Activated T-helper 17 cell treated with anti-CD3 and anti-CD28 coated beads, Interleukin-2, amount 50 U/mL, for 72 hours (primary cell): Measurements from ENCODE around the gene PRTFDC1. TPM values are rescaled to one million over a fixed set of nuclear protein-coding genes. Genes with fewer than 3 reads are reported as not detected.
A peak's percentile ranks its signal among the peaks of the same experiment; 100 is the strongest.

Experiments used
- ATAC-seq: fragments of 150-1000 bp; cut with Tn5 transposase; replicated peaks from 2 replicates; pipeline ENCODE4 v1.10.0; 2021; ENCODE audit warnings: mild to moderate bottlenecking, moderate library complexity
- H3K27ac Mint-ChIP-seq: one replicate; pipeline ENCODE4 v1.8.0; 2022; ENCODE audit warnings: mixed read lengths
- H3K27me3 Mint-ChIP-seq: one replicate; pipeline ENCODE4 v1.8.0; 2022; ENCODE audit warnings: mixed read lengths
- H3K36me3 Mint-ChIP-seq: one replicate; pipeline ENCODE4 v1.8.0; 2022; ENCODE audit warnings: low read depth, mild to moderate bottlenecking, mixed read lengths
- H3K4me1 Mint-ChIP-seq: one replicate; pipeline ENCODE4 v1.8.0; 2022; ENCODE audit warnings: mixed read lengths
- H3K4me3 Mint-ChIP-seq: one replicate; pipeline ENCODE4 v1.8.0; 2022; ENCODE audit warnings: mild to moderate bottlenecking, mixed read lengths
- H3K9me3 Mint-ChIP-seq: one replicate; pipeline ENCODE4 v1.8.0; 2022; ENCODE audit warnings: mixed read lengths
- total RNA-seq, 2 donors: library from RNA; stranded (reverse); gene quantifications; one replicate each; pipeline ENCODE4 v1.2.3, GENCODE V29; 2022

The PRTFDC1 gene
- total RNA-seq, 2 donors from 2014 or later, result 0.58 to 0.77 TPM

DNA sequence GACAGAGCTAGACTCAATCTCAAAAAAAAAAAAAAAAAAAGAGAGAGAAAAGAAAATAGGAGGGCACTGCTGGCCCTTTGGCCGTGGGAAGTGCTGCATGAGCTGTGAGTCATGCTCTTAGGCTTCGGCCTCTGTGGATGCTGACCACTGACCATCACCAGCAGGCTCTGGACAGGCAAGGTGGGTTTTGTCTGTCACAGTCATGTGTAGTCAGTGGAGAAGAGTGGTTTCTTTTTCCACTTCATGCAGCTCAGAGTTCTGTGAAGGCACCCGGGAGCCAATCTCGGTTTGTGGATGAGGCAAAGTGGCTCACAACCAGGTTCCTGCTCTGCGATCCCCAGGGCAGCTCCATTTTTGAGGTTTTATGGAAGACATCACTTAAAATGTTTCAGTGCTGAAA, 58.1 kb downstream of the PRTFDC1 start:
- ATAC-seq, result peak; percentile 35
- Mint-ChIP-seq H3K27me3 (no peaks in the 10 kb centered on the region), H3K4me3 (peak overlapping the region; percentile 58), H3K4me1 (peaks cover 10% of the 10 kb centered on the region), H3K9me3 (no peaks in the 10 kb centered on the region), H3K36me3 (no peaks in the 10 kb centered on the region), H3K27ac (peak overlapping the region; percentile 25)

DNA sequence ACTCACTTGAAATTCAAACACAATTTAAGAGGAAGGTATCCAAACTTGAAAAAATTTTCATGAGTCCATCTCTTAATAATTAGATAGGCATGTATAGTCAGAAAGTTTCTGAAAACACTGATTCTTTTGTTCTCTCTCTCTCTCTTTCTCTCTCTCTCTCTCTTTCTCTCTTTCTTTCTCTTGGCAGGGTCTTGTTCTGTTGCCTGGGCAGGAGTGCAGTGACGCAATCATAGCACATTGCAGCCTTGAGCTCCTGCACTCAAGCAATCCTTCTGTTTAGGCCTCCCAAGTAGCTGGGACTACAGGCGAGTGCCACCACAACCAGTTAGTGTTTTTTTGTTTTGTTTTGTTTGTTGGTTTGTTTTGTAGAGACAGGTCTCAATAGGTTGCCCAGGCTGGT, 59.3 kb downstream of the PRTFDC1 start:
- no peaks in the 10 kb centered on the region for H3K36me3 Mint-ChIP-seq
- no peak overlapping the region for H3K27ac Mint-ChIP-seq
- H3K9me3 Mint-ChIP-seq, result no peaks in the 10 kb centered on the region
- no peaks in the 10 kb centered on the region for H3K27me3 Mint-ChIP-seq
- no peak overlapping the region for H3K4me3 Mint-ChIP-seq
- H3K4me1 Mint-ChIP-seq, result peaks cover 10% of the 10 kb centered on the region
- no peak for ATAC-seq

DNA sequence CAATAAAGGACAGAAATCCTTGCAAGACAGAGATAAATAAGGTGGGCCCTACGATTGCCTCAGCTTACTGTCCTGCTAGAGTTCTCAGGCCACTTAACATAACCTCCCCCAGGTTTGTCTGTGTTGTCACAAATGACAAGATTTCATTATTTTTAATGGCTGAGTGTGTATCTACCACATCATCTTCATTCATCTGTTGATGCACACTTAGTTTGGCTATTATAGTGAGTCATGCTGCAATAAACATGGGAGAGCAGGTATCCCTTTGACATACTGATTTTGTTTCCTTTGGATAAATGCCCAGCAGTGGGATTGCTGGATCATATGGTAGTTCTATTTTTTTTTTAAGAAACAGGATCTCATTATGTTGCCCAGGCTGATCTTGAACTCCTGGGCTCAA, 60.6 kb downstream of the PRTFDC1 start:
- Mint-ChIP-seq H3K27me3 (no peaks in the 10 kb centered on the region), H3K27ac (no peak overlapping the region), H3K4me3 (no peak overlapping the region), H3K4me1 (peaks cover 7% of the 10 kb centered on the region), H3K9me3 (no peaks in the 10 kb centered on the region), H3K36me3 (no peaks in the 10 kb centered on the region)
- no peak for ATAC-seq

DNA sequence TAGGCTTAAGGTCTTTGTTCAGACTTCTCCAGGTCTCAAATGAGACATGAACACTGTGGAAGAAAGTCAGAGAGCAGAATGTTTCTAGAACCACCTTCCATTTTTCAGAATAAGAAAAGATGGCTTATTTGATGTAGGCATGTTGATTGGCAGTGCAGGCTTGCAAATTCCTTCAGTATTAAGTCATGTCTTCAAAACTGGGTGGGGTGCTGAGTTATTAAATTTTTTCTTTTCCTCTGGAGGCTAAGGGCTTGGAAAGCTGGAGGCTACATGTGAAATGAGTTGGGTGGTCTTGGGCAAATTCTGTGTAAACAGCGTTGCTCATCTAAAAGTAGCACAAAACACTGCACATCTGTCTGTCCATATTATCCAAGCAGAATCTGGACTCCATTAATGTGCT, 62.8 kb downstream of the PRTFDC1 start:
- Mint-ChIP-seq H3K27ac (no peak overlapping the region), H3K36me3 (no peaks in the 10 kb centered on the region), H3K4me1 (peaks cover 7% of the 10 kb centered on the region), H3K27me3 (no peaks in the 10 kb centered on the region), H3K9me3 (no peaks in the 10 kb centered on the region), H3K4me3 (no peak overlapping the region)
- ATAC-seq, result no peak

DNA sequence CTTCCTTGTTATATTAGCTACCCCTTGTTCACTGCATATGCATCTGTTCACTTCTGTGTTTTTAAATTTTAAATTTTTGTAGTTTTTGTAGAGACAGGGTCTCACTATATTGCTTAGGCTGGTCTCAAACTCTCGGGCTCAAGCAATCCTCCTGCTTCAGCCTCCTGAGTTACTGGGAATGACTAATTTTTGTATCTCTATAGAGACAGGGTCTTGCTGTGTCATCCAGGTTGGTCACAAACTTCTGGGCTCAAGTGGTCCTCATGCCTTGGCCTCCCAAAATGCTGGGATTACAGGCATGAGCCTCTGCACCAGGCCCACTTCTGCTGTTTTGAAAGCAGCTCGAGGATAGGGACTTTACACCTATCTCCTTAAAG, 64.6 kb downstream of the PRTFDC1 start:
- H3K36me3 Mint-ChIP-seq, result no peaks in the 10 kb centered on the region
- peak; percentile 64 for ATAC-seq
- no peaks in the 10 kb centered on the region for H3K27me3 Mint-ChIP-seq
- peak overlapping the region; percentile 74 for H3K27ac Mint-ChIP-seq
- H3K4me3 Mint-ChIP-seq, result peak overlapping the region; percentile 63
- peaks cover 13% of the 10 kb centered on the region for H3K4me1 Mint-ChIP-seq
- H3K9me3 Mint-ChIP-seq, result no peaks in the 10 kb centered on the region

DNA sequence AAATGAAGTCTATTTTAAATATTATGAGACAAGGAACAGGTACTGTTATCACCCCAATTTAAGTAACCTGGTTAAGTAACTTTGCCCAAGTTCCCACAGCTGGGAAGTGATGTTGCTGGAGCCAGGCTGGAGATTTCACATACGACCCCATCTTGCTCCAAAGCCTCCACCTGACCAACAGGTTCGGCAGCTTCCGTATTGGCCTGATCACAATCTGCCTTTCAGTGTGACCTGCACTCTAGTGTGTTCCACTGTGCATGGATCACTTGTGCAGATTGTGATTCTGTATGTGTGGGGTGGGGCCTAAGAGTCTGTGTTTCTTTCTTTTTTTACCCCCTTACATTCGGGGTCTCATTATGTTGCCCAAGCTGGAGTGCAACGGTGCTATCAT, 66.1 kb downstream of the PRTFDC1 start:
- no peak for ATAC-seq
- H3K4me1 Mint-ChIP-seq, result peaks cover 17% of the 10 kb centered on the region
- no peak overlapping the region for H3K4me3 Mint-ChIP-seq
- no peaks in the 10 kb centered on the region for H3K27me3 Mint-ChIP-seq
- peaks cover 4% of the 10 kb centered on the region for H3K9me3 Mint-ChIP-seq
- H3K36me3 Mint-ChIP-seq, result no peaks in the 10 kb centered on the region
- no peak overlapping the region for H3K27ac Mint-ChIP-seq

DNA sequence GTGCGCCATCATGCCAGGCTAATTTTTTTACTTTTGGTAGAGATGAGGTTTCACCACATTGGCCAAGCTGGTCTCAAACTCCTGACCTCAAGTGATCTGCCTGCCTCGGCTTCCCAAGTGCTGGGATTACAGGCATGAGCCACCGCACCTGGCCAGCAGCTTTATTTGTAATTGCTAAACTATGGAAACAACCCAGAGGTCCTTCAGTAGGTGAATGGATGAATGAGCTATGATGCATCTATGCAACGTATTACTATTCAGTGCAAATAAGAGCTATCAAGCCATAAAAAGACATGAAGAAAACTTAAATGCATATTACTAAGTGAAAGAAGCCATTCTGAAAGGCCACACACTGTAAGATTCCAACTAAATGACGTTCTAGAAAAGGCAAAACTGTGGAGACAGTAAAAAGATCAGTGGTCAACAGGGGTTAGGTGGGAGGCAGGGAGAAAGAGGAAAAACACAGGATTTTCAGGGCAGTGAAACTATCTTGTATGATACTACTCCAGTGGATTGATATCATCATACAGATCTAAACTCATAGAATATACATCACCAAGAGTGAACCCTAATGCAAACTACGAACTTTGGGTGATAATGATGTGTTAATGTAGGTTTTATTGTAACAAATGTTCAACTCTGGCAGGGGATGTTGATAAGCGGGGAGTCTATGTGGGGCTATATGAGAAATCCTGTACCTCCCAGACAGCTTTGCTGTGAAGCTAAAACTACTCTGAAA, 66.7 kb downstream of the PRTFDC1 start:
- peaks cover 4% of the 10 kb centered on the region for H3K9me3 Mint-ChIP-seq
- H3K4me3 Mint-ChIP-seq, result no peak overlapping the region
- no peaks in the 10 kb centered on the region for H3K36me3 Mint-ChIP-seq
- no peak for ATAC-seq
- peaks cover 19% of the 10 kb centered on the region for H3K4me1 Mint-ChIP-seq
- no peak overlapping the region for H3K27ac Mint-ChIP-seq
- no peaks in the 10 kb centered on the region for H3K27me3 Mint-ChIP-seq

DNA sequence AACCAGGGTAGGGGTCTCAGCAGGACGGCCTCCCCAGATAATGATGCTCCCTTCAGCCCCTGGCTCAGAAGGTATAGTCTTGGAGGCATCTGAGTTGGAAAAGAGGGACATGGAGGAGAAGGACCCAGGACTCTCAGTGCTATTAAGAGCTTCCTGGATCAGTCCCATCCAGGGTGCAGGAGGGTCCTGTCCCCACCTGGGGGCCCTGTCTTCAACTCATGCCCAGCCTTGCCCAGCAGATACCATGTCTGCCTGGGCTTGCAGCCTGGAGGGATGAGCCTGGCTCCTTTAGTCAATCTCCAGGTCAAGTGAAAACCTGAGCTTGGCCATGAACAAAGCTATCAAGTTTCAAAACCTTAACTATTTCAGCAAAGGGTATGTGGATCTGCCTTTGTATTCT, 67.6 kb downstream of the PRTFDC1 start:
- H3K27ac Mint-ChIP-seq, result peak overlapping the region; percentile 32
- H3K9me3 Mint-ChIP-seq, result peaks cover 4% of the 10 kb centered on the region
- ATAC-seq, result no peak
- peaks cover 19% of the 10 kb centered on the region for H3K4me1 Mint-ChIP-seq
- no peaks in the 10 kb centered on the region for H3K27me3 Mint-ChIP-seq
- no peak overlapping the region for H3K4me3 Mint-ChIP-seq
- H3K36me3 Mint-ChIP-seq, result no peaks in the 10 kb centered on the region

DNA sequence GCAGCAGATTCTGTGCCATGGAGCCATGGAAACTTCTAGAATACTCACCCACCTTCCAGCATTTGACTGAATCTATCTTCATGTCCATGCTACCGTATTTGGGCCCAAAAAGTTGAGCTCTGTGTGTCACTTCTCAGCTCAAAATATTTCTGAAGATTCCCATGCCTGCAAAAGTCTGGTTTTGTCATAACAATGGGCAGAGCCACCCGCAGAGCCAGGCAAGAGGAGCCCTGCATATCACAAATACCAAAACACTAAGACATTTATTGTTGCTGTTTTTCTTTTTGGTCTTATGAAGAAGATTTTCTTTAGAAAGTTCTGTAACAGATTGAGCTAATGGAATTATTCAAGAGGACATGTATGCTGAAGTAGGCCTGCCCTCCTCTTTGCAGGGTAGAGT, 68.1 kb downstream of the PRTFDC1 start:
- Mint-ChIP-seq H3K27me3 (no peaks in the 10 kb centered on the region), H3K27ac (peak overlapping the region; percentile 32), H3K9me3 (peaks cover 4% of the 10 kb centered on the region), H3K36me3 (no peaks in the 10 kb centered on the region), H3K4me1 (peaks cover 19% of the 10 kb centered on the region), H3K4me3 (no peak overlapping the region)
- ATAC-seq, result no peak

DNA sequence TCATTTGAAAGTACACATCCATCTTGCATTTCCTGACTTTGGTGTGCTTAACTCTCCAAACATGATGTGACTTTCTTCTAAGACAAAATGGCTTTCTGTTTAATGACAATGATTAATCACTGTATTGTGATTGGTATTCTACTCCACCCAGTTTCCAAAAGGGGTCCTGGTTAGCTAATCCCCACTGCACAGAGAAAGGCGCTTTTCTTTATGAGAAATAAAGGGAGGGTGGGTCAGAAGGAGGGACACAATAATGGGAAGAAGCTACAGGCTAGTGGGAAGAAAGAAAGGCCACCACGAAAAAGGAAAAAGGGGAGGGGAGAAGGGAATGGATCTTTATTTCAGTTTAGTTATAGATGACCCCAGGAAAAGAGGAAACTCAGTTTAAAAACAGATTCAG, 69.2 kb downstream of the PRTFDC1 start:
- Mint-ChIP-seq H3K27ac (peak overlapping the region; percentile 20), H3K27me3 (no peaks in the 10 kb centered on the region), H3K4me1 (peaks cover 19% of the 10 kb centered on the region), H3K4me3 (no peak overlapping the region), H3K36me3 (no peaks in the 10 kb centered on the region), H3K9me3 (peaks cover 4% of the 10 kb centered on the region)
- no peak for ATAC-seq

DNA sequence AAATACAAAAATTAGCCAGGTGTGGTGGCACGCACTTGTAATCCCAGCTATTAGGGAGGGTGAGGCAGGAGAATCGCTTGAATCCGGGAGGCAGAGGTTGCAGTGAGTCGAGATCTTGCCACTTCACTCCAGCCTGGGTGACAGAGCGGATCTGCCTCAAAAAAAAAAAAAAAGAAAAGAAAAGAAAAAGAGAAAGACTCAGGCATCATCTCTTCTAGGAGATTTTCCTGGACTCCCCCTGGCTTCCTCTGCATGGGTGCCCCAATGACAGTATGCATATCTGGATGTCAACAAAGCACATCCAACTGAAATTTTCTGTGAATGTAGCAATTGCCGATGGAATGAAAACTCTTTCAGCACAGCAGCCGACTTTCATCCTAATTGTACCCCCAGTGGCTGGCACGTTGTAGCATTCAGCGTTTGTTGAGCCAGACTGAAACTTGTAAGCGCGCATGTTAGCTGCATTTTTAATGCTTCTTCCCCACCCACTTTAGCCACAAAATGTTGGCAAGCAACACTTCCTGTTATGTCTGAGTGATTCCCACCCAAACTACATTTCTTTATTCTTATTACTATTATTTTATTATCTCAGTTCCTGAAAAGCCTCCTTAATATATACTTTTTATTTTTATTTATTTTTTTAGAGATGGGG, 70.2 kb downstream of the PRTFDC1 start:
- H3K27me3 Mint-ChIP-seq, result no peaks in the 10 kb centered on the region
- ATAC-seq, result peak; percentile 70
- peak overlapping the region; percentile 41 for H3K27ac Mint-ChIP-seq
- peaks cover 12% of the 10 kb centered on the region for H3K4me1 Mint-ChIP-seq
- H3K4me3 Mint-ChIP-seq, result peak overlapping the region; percentile 50
- no peaks in the 10 kb centered on the region for H3K36me3 Mint-ChIP-seq
- H3K9me3 Mint-ChIP-seq, result peaks cover 4% of the 10 kb centered on the region

DNA sequence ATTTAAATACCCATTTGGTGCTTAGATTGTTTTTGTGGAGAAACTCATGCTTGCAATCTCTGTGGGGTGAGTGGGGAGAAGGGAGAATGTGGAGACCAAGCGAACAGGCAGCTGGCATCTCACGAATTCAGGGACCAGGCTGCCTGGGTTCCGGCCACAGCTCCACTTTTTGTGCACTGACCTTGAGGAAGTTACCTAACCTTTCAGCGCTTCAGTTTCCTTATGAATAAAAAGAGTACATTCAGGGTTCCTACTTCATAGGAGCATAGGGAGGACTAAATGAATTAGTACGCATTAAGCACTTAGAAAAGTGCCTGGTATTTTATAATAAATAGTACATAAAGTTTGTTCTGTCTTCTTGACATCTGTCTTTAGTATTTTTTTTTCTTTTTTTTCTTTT, 72.5 kb downstream of the PRTFDC1 start:
- H3K9me3 Mint-ChIP-seq, result peaks cover 11% of the 10 kb centered on the region
- no peak overlapping the region for H3K27ac Mint-ChIP-seq
- no peak overlapping the region for H3K4me3 Mint-ChIP-seq
- H3K4me1 Mint-ChIP-seq, result peaks cover 11% of the 10 kb centered on the region
- no peaks in the 10 kb centered on the region for H3K36me3 Mint-ChIP-seq
- no peak for ATAC-seq
- H3K27me3 Mint-ChIP-seq, result no peaks in the 10 kb centered on the region

DNA sequence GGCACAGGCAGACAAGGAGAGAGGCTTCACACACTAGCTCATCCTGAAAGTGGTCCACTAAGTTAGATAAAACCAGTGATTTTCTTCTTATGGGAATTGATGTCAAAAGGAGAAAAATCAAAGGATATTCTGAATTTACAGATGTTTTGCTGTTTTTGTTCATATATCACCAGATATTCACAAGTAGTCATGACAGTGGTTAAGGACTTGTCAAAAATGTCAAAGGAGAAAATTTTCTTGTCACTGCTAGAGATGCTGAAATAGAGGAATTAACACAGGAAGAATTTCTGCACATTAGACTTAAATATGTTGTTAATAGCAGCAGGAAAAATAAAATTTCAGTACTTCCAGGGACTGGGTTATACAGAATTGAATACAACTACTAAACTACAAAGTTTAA, 78.3 kb downstream of the PRTFDC1 start:
- no peak overlapping the region for H3K27ac Mint-ChIP-seq
- H3K4me3 Mint-ChIP-seq, result no peak overlapping the region
- peaks cover 8% of the 10 kb centered on the region for H3K9me3 Mint-ChIP-seq
- ATAC-seq, result no peak
- peaks cover 4% of the 10 kb centered on the region for H3K4me1 Mint-ChIP-seq
- no peaks in the 10 kb centered on the region for H3K27me3 Mint-ChIP-seq
- no peaks in the 10 kb centered on the region for H3K36me3 Mint-ChIP-seq

DNA sequence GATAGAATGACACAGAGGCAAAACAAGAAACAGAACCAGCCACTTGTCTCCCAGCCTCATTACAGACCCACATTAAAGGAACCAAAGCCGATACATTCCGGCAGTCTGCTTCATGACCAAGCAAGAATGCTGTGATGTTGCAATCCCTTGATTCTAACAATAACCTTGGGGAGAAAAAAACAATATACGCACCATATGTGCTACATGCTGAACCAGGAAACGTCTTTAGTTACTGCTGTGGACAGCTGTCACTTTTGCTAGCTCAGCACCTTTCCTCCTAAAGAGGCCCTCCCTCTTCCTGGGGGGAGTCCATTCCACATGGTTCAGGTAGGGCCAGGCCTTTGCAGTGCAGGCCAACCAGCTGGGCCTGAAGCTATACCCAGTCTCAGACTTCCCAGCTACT, 79.1 kb downstream of the PRTFDC1 start:
- Mint-ChIP-seq H3K4me1 (peaks cover 4% of the 10 kb centered on the region), H3K9me3 (peaks cover 8% of the 10 kb centered on the region), H3K27me3 (no peaks in the 10 kb centered on the region), H3K27ac (no peak overlapping the region), H3K36me3 (no peaks in the 10 kb centered on the region), H3K4me3 (no peak overlapping the region)
- ATAC-seq, result no peak

DNA sequence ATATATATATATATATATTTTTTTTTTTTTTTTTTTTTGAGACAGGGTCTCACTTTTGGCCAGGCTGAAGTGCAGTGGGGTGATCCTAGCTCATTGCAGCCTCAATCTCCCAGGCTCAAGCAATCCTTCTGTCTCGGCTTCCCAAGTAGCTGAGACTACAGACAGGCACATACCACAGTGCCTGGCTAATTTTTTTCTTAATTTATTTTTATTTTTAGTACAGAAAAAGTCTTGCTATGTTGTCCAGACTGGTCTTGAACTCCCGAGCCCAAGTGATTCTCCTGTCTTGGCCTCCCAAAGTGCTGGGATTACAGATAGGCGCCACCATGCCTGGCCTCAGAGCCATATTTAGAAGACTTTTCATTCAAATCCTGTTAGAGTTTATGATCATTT, 79.6 kb downstream of the PRTFDC1 start:
- no peak overlapping the region for H3K27ac Mint-ChIP-seq
- peaks cover 4% of the 10 kb centered on the region for H3K4me1 Mint-ChIP-seq
- H3K4me3 Mint-ChIP-seq, result no peak overlapping the region
- no peaks in the 10 kb centered on the region for H3K36me3 Mint-ChIP-seq
- ATAC-seq, result no peak
- H3K9me3 Mint-ChIP-seq, result peaks cover 8% of the 10 kb centered on the region
- no peaks in the 10 kb centered on the region for H3K27me3 Mint-ChIP-seq
